ENCODE results near the gene KLHL29. TPM values are rescaled to one million over a fixed set of nuclear protein-coding genes. Genes with fewer than 3 reads are reported as not detected.

The KLHL29 gene
- polyA plus RNA-seq, 1 donor from 2014 or later, result 42.4 TPM

DNA sequence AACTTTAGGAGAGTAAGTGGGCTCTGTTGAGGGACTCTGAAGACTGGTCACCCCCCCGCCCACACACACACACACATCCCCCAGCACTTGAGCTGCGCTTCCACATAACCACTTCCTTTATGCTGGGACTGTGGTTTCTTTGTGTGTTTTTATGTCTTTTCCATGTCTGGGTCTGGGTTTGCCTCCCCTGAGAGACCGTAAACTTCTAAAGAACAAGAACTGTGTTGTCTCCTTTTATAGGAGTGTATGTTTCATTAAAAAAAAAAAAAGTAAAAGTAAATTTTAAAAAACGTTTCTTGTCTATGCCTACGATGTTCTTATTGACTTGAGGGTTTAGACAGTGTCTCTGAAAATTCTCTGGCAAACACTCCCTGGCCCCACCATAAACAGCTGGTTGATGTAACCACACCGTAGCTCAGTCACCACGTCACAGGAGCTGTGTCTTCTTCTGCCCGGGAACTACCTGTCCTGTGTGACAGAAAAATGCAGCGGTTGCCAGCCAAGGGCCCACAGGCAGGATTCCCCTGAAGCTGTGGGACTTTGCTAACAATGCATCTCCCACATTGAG is 68.0 kb downstream of the KLHL29 start:
- H3K9me3 ChIP-seq (ENCODE audit: low read length), result no peaks in the 10 kb centered on the region

GRCh38 chr2:23453432-23453831 is 68.5 kb downstream of the KLHL29 start:
- Histone ChIP-seq H3K4me2 (ENCODE audit: low read length) (no peak overlapping the region), H3K27me3 (ENCODE audit: insufficient read depth, low read depth, low read length) (no peaks in the 10 kb centered on the region), H3K9ac (ENCODE audit: low read length) (no peak overlapping the region), H3K4me3 (ENCODE audit: low read length) (no peak overlapping the region), H3K9me2 (ENCODE audit: insufficient read depth, low read length) (no peaks in the 10 kb centered on the region), H3F3A (ENCODE audit: insufficient read depth, low read length, poor library complexity, severe bottlenecking) (no peaks in the 10 kb centered on the region), H3K9me3 (ENCODE audit: low read length) (no peaks in the 10 kb centered on the region), H3K27ac (ENCODE audit: low read length) (no peak overlapping the region), H4K20me1 (ENCODE audit: insufficient read depth) (no peaks in the 10 kb centered on the region), H3K79me2 (replicated peaks; ENCODE audit: insufficient read depth, low read length) (peaks cover 5% of the 10 kb centered on the region), H2AFZ (ENCODE audit: low read depth, low read length) (no peak overlapping the region), H3K36me3 (ENCODE audit: insufficient read depth, low read length) (no peaks in the 10 kb centered on the region)
- TF ChIP-seq MXI1 (conservative IDR thresholded peaks at IDR 0.05; ENCODE audit: poor library complexity, severe bottlenecking) (no peak), POLR2AphosphoS5 (IDR thresholded peaks at IDR 0.05) (no peak), TAF1 (IDR thresholded peaks at IDR 0.05; ENCODE audit: low read depth) (no peak), SMC3 (conservative IDR thresholded peaks at IDR 0.05; ENCODE audit: poor library complexity) (no peak), RAD21 (conservative IDR thresholded peaks at IDR 0.05) (no peak), EZH2 (IDR thresholded peaks at IDR 0.05; ENCODE audit: borderline replicate concordance, insufficient read depth, low read length, poor library complexity, severe bottlenecking) (no peak), REST (IDR thresholded peaks at IDR 0.05; ENCODE audit: borderline replicate concordance) (no peak)
- TF ChIP-seq, protein P1, sequence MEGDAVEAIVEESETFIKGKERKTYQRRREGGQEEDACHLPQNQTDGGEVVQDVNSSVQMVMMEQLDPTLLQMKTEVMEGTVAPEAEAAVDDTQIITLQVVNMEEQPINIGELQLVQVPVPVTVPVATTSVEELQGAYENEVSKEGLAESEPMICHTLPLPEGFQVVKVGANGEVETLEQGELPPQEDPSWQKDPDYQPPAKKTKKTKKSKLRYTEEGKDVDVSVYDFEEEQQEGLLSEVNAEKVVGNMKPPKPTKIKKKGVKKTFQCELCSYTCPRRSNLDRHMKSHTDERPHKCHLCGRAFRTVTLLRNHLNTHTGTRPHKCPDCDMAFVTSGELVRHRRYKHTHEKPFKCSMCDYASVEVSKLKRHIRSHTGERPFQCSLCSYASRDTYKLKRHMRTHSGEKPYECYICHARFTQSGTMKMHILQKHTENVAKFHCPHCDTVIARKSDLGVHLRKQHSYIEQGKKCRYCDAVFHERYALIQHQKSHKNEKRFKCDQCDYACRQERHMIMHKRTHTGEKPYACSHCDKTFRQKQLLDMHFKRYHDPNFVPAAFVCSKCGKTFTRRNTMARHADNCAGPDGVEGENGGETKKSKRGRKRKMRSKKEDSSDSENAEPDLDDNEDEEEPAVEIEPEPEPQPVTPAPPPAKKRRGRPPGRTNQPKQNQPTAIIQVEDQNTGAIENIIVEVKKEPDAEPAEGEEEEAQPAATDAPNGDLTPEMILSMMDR (IDR thresholded peaks at IDR 0.05; ENCODE audit: poor library complexity, severe bottlenecking), result no peak

More for the DNA sequence above, 68.0 kb downstream of the KLHL29 start:
- Histone ChIP-seq H2AFZ (ENCODE audit: low read depth, low read length) (no peak overlapping the region), H4K20me1 (ENCODE audit: insufficient read depth) (no peaks in the 10 kb centered on the region), H3K4me2 (ENCODE audit: low read length) (no peak overlapping the region), H3K27ac (ENCODE audit: low read length) (no peak overlapping the region), H3K9me2 (ENCODE audit: insufficient read depth, low read length) (no peaks in the 10 kb centered on the region), H3K27me3 (ENCODE audit: insufficient read depth, low read depth, low read length) (no peaks in the 10 kb centered on the region), H3K9ac (ENCODE audit: low read length) (no peak overlapping the region), H3F3A (ENCODE audit: insufficient read depth, low read length, poor library complexity, severe bottlenecking) (no peaks in the 10 kb centered on the region), H3K36me3 (ENCODE audit: insufficient read depth, low read length) (no peaks in the 10 kb centered on the region), H3K79me2 (replicated peaks; ENCODE audit: insufficient read depth, low read length) (peaks cover 5% of the 10 kb centered on the region), H3K4me3 (ENCODE audit: low read length) (no peak overlapping the region)
- TF ChIP-seq SMC3 (conservative IDR thresholded peaks at IDR 0.05; ENCODE audit: poor library complexity) (no peak), RAD21 (conservative IDR thresholded peaks at IDR 0.05) (no peak), EZH2 (IDR thresholded peaks at IDR 0.05; ENCODE audit: borderline replicate concordance, insufficient read depth, low read length, poor library complexity, severe bottlenecking) (no peak), EP300 (conservative IDR thresholded peaks at IDR 0.05; ENCODE audit: poor library complexity, severe bottlenecking) (no peak), REST (IDR thresholded peaks at IDR 0.05; ENCODE audit: borderline replicate concordance) (no peak), TAF1 (IDR thresholded peaks at IDR 0.05; ENCODE audit: low read depth) (no peak), MXI1 (conservative IDR thresholded peaks at IDR 0.05; ENCODE audit: poor library complexity, severe bottlenecking) (no peak), POLR2AphosphoS5 (IDR thresholded peaks at IDR 0.05) (no peak)
- TF ChIP-seq, protein P1 (IDR thresholded peaks at IDR 0.05; ENCODE audit: poor library complexity, severe bottlenecking), result no peak
